Testis (tissue), 2 donors: ENCODE measurements around the gene AMBRA1.

Experiments used
- CTCF ChIP-seq, 3 experiments: fragments of 450-650 bp in 2 of 3; fragments of 200-600 bp in 1 of 3; sonication (generic) in 1 of 3; IDR thresholded peaks; one replicate each; pipeline ENCODE4 v1.5.1; 2016 to 2019; ENCODE audit warnings: antibody characterized with exemption in 3 of 3, mild to moderate bottlenecking in 2 of 3, moderate library complexity in 1 of 3
- POLR2A ChIP-seq: fragments of 450-650 bp; IDR thresholded peaks from one replicate; pipeline ENCODE4 v1.6.1; 2017; ENCODE audit warnings: antibody characterized with exemption, mild to moderate bottlenecking, moderate library complexity

GRCh38 chr11:46600194-46600960 is 6.6 kb upstream of the AMBRA1 start:
- TF ChIP-seq CTCF (IDR thresholded peaks at IDR 0.05) (no peak), POLR2A (no peak)
